NCI-H526 treated with DMSO at 0.1 percent for 48 hours (cell line): Measurements from ENCODE around the gene IL34.
"Not testable (repeated sequence)": the region's sequence is repeated elsewhere in the genome, so short reads cannot be mapped to it uniquely, and the experiment has no call there.

Experiments
- DNase-seq: peaks from one replicate; lab custom pipeline; 2025; lab: John Stamatoyannopoulos, UW

Gene IL34

DNA sequence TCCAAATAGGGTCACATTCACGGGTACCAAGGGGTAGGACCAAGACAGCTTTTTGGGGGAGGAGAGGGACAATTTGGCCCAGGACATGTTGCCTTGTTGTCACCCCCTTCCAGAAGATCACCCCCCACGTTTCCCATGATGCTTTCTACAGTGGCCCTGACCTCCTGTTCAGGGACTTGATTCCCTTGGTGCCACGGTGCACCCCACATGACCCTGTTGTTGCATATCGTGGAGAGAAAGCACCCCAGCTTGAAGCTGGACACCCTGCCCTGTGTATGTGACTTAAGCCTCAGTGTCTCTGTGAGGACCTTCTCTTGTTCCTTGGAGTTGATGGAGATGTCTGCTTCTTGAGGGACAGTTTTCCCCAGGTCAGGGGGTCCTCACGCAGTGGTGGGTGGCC is 12.6 kb downstream of the IL34 start:
- no peak for DNase-seq

DNA sequence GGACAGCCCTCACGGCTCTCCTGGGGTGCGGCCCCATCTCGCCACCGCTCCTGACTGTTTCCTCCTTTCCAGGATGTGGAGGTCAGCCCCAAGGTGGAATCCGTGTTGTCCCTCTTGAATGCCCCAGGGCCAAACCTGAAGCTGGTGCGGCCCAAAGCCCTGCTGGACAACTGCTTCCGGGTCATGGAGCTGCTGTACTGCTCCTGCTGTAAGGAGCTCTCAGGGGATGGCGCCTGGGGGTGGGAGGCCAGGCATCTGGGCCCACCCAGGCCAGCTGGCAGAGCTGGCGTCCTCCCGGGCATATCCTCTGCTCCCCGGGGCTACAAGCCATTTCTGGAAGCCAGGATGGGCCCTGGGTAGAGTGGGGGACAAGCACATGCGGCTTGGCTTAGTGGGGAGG is 13.2 kb downstream of the IL34 start:
- no peak for DNase-seq

DNA sequence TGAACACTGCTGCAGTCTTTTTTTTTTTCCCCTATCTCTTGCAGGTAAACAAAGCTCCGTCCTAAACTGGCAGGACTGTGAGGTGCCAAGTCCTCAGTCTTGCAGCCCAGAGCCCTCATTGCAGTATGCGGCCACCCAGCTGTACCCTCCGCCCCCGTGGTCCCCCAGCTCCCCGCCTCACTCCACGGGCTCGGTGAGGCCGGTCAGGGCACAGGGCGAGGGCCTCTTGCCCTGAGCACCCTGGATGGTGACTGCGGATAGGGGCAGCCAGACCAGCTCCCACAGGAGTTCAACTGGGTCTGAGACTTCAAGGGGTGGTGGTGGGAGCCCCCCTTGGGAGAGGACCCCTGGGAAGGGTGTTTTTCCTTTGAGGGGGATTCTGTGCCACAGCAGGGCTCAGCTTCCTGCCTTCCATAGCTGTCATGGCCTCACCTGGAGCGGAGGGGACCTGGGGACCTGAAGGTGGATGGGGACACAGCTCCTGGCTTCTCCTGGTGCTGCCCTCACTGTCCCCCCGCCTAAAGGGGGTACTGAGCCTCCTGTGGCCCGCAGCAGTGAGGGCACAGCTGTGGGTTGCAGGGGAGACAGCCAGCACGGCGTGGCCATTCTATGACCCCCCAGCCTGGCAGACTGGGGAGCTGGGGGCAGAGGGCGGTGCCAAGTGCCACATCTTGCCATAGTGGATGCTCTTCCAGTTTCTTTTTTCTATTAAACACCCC is 13.8 kb downstream of the IL34 start:
- DNase-seq, result no peak

DNA sequence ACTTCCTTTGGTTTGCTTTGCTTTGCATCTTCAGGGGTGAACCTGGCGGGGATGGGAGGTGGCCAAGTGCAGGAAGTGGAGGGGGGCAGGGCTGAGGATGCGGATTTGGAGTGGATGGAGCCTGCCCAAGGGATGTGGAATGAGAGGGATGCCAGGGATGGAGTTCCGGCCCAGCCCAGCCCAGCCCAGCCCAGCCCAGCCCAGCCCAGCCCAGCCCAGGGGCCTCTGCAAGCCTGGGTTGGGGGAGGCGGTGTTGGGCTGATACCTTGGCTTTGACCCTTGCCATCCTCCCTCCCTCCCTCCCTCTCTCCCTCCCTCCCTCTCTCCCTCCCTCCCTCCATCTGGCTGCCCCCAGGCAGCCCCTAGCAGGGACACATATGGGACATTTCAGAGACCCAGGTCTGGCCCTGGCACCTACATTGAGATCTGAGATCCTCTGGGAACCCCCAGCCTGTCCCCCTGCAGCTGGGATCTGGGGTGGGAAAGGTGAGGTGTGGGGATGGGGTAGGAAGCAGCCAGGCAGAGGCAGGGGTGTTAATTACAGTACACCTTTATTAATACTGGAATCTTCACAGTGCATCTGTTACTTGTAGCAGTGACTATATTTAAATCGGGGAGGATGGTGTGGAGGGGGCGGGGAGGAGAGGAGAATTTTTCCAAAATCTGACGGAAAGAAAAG is 14.5 kb downstream of the IL34 start:
- DNase-seq, result no peak

GRCh38 chr16:70661534-70661917 is 15.2 kb downstream of the IL34 start:
- no peak for DNase-seq

DNA sequence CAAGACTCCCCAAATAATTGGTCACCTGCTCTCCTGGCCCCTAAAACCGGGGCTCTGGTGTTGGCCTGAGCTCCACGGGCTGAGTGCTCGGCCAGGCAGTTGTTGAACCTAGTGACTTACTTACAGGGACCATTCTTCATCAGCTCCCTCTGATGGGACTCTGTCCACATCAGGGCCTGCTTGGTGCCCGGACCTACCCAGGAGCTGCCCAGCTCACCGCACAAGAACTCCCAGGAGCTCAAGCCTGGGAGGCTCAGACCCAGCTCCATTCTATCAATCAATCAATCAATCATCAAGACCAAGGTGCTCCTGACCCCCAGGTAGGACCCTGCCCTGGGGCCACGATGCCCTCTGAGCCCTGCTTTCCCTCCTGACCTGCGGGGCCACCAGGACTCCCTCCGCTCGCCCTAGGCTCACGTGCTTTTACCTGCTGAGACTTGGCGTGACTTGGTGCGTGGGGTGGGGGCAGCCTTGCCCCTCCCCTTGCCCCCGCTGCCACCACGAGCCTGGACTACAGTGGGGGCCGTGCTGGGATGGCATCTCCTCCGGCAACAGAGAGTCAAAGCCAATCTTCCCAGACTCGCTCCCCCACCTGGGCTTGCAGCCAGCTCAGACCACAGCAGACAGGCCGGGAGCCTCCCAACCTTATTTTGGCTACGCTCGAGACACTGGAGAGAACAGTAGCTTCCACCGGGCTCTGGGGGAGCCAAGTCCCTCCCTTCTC is 15.7 kb downstream of the IL34 start:
- no peak for DNase-seq

GRCh38 chr16:70662991-70663523 is 16.7 kb downstream of the IL34 start:
- no peak for DNase-seq

DNA sequence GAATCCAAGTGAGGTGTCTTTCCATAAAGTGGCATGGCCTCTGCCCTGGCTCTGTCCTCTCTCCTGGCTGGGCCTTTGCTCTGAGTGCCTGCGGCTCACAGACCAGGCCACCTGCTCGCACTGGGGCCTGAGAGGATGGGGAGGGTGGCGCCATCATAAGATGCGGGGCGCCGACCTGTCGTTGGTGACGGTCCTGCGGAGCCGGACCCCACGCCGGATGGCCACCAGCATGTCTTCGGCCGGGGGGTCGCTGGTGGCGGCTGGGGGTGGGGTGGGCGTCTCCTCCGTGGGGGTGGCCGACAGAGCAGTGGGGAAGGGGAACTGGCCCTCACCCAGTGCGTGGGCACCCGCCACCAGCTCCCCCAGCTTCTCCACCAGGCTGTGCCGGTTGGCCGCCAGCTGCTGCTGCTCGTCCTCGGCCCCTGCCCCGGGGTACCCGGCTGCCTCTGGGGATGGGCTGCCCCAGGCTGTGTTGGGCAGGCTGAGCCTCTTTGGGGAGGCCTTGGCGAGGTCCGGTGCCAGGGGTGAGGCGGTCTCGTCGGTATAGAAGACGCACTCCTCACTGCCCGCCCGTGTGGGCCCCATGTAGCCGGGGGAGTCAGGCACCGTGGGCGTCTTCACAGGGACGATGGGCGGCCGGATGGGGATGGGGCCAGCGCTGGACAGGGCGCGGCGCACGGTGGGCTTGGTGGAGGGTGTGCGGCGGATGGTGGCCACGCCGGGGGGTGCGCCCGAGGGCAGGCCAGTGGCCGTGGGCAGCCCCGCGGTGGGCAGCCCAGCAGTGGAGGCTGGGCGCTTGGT is 17.4 kb downstream of the IL34 start:
- DNase-seq, result no peak

- DNase-seq, result no peak
Measured at GRCh38 chr16:70664325-70665112, 18.2 kb downstream of the IL34 start.

DNA sequence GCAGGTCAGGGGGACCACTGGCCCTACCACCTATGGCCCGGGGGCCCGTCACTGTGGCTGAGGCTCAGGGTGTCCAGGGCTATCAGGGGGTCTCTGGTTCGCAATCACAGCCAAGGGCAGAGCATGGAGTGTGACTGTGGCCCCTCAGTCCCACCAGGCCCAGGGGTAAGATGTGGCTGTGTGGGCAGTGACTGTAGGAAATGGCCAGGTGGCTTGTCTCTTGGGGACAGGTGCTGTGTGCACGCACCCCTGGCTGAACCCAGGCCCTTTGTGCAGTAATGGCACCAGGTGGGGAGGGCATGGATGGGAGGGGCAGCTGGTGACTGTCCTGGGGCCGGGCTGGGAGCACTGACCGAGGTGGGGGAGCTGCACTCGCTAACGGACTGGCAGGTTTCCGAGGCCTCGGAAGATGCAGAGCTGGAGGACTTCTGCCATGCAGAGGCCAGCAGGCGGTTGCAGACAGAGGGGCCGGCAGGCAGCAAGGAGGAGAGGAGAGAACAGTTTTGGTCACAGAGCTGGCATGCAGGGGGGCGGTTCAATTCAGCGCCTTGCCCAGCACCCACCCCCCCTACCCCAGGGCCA is 18.8 kb downstream of the IL34 start:
- DNase-seq, result no peak

GRCh38 chr16:70665806-70666735 is 19.7 kb downstream of the IL34 start:
- DNase-seq, result no peak

GRCh38 chr16:70670175-70670574 is 23.8 kb downstream of the IL34 start:
- DNase-seq, result no peak

DNA sequence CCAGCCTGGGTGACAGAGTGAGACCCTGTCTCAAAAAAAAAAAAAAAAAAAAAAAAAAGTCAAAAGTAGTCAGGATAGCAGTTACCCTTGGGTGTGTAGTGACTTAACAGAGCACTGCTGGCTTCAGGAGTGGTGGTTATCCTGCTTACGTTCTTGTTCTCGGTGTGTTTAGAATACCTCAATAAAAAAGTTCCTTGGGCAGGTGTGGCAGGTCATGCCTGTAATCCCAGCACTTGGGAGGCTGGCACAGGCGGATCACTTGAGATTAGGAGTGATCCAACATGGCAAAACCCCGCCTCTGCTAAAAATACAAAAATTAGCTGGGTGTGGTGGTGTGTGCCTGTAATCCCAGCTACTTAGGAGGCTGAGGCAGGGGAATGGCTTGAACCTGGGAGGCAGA is 24.6 kb downstream of the IL34 start:
- DNase-seq, result not testable (repeated sequence)

DNA sequence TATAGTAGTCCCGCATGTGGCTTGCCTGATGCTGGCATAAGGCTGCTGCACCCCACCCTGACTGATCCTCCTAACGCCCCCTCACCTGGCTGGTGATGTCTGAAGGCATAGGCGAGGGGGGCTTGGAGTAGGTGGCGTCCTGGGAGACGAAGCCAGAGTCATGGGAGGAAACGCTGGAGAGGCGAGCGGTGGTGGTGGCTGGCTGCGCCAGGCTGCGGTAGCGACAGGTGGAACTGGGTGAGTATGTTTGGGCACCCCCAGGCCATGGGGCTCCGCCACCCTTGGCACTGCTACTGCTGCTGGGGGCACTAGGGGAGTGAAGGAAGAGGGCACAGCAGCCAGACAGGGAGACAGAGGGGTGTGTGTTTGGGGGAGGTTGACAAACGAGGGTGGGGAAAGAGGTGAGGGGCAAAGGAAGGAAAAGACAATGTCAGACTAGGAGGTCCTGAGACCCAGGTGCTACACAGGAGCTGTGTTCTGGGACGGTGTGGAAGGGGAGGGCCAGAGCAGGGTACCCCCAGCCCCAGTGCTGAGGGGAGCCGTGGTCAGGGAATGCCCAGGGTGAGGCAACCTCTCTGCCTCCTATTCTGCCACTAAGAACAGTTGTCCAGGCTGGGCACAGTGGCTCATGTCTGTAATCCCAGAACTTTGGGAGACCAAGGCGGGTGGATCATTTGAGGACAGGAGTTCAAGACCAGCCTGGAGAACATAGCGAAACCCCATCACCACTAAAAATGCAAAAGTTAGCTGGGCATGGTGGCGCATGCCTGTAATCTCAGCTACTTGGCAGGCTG is 28.1 kb downstream of the IL34 start:
- DNase-seq, result no peak

GRCh38 chr16:70675851-70676513 is 29.6 kb downstream of the IL34 start:
- DNase-seq, result no peak

- no peak for DNase-seq
Measured at GRCh38 chr16:70676675-70677498, 30.5 kb downstream of the IL34 start.

- DNase-seq, result no peak
Measured at GRCh38 chr16:70677499-70678120, 31.3 kb downstream of the IL34 start.
